LoVo (cell line): Measurements from ENCODE around the gene LTBP1.
"Not testable (repeated sequence)": the region's sequence is repeated elsewhere in the genome, so short reads cannot be mapped to it uniquely, and the experiment has no call there.

ENCODE experiments used
- DNase-seq: peaks from one replicate; pipeline ENCODE4 v3.0.0-alpha.2; 2016; ENCODE audit warnings: low spot score

LTBP1 gene

DNA sequence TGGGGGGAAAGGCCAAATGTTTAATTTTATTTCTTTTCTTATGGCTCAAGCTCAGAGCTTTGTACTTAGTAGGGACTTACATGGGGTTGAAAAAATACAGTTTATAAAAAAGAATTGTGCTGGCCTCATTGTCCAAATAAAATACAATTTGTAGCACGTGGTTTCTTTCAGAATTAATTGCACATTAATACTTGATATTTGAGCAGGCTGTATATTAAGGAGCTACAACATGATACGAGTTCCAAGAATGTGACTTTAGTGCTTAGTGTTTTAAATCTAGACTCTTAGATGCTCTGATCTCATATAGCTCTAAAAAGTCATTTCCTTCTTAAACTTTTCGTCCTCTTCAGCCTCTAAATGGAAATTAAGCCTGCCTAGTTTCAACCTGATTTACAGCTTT is 483.3 kb downstream of the LTBP1 start:
- no peak for DNase-seq

DNA sequence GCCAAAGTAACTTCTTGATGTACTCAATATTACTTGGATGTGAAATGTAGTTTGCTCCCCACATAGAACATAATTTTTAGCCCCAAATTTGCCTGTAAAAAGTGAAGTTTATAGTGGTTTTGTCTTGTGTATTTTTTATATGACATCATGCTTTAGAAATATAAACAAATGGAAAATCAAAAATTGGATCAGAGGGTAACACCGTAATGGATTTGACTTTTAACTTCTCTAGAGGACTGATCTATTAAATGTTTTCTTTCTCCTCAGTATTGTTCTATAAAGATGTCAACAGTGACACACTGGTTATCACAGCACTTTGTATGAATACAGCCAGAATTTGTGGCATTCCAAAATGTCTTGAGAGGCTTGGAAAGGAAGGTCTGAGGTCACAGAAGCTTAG is 484.1 kb downstream of the LTBP1 start:
- DNase-seq = no peak

- DNase-seq = no peak
These were observed 486.1 kb downstream of the LTBP1 start for GRCh38 chr2:33432871-33433270.

DNA sequence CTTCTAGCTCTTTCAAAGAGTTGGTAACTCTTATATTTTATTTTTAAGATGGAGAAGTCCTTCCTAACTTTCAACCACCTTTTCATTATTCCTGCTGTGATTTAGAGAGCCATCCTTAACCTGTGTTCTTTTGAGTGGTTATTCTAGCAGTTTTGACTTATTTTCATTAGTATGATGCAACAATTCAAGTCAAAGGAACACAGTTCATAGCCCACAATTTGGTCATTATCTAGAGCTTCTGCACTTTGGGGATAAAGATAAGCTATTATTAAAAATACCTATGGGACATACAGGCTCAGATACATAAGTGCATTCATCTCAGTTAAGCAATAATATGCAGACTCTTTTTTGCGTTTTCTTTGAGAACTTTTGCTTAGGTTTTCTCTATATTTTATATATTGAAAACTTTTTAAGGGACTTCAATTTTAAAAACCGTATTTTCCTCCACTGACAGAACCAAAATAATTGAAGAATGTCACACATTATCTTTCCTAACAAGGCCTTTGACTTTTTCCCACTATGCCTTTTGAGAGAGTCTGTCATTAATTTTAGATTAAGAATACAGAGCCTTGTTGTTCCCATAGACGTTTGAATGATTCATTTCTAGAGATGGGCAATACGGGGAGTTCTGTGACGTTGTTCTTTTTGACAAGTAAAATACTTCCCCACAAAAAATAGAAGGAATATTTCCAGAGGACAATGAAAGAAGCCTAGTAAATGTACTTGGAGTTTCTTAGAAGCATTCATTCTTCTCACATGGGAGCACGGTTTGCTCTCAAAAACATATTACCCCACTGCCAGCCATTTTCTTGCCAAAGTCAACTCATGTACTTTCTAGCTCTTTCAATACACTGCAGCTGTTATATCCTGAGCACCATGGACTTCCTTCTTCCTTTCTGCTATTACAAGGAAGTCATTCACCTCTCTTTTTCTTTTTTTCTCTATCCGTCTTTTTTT is 486.8 kb downstream of the LTBP1 start:
- no peak for DNase-seq

DNA sequence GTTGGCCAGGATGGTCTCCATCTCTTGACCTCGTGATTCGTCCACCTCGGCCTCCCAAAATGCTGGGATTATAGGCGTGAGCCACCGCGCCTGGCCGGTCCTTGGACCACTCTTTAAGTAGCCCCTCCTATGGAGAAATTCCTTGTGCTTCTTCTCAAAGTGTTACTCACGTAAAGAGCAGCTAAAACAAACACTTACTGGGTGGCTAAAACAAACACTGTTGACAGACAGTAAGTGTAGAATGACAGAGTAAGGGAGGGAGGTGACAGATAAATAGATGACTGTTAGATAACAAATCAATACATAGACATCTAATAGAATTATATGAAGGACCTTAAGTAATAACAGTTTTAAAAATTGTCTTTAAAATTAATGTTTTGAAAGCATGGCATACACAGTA is 488.8 kb downstream of the LTBP1 start:
- no peak for DNase-seq

DNA sequence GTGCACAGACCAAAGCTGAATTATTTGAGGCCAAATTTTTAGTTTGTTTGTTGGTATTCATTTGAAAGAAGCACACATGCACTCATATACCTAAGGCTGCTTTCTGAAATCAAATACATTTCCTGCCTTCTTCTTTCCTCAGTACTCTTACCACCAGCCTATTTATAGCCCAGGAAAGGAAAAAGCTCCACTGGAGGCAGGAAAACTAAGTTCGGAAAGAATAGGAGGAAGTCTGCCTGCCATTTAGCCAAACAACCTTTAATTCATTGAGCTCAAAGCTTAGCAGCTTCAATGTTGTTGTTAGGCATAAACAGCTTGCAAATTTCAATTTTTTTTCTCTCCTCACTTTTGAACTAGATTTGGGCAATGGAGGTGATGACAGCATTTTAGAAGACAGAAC is 489.3 kb downstream of the LTBP1 start:
- DNase-seq = no peak

- no peak for DNase-seq
These were observed 490.5 kb downstream of the LTBP1 start for GRCh38 chr2:33437297-33437696.

- DNase-seq = no peak
These were observed 491.1 kb downstream of the LTBP1 start for GRCh38 chr2:33437815-33438214.

GRCh38 chr2:33441235-33441810 is 494.6 kb downstream of the LTBP1 start:
- DNase-seq = peak; percentile 14

GRCh38 chr2:33442052-33442451 is 495.3 kb downstream of the LTBP1 start:
- DNase-seq = not testable (repeated sequence)

- DNase-seq = no peak
These were observed 495.9 kb downstream of the LTBP1 start for GRCh38 chr2:33442528-33443079.

DNA sequence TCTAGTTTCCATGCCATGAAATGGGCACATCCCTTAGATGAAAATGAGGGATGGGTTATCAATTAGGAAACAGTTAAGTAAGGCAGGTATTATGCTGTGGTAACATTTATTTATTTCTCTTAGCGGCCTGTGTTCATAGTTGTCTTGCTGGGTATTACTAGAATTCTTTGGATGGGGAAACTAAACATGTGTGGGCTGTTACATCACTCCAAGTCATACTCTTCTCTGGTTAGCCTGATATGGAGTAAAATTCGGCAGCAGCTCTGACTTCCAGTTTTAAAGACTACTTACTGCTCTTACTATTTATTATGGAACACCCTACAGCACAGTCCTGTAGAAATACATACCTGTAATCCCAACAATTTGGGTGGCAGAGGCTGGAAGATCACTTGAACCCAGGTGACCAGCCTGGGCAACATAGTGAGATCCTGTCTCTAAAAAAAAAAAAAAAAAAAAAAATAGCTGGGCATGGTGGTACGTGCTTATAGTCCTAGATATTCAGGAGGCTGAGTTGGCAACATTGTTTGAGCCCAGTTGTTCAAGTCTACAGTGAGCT is 496.6 kb downstream of the LTBP1 start:
- no peak for DNase-seq

- DNase-seq = no peak
These were observed 498.2 kb downstream of the LTBP1 start for GRCh38 chr2:33444967-33445366.

DNA sequence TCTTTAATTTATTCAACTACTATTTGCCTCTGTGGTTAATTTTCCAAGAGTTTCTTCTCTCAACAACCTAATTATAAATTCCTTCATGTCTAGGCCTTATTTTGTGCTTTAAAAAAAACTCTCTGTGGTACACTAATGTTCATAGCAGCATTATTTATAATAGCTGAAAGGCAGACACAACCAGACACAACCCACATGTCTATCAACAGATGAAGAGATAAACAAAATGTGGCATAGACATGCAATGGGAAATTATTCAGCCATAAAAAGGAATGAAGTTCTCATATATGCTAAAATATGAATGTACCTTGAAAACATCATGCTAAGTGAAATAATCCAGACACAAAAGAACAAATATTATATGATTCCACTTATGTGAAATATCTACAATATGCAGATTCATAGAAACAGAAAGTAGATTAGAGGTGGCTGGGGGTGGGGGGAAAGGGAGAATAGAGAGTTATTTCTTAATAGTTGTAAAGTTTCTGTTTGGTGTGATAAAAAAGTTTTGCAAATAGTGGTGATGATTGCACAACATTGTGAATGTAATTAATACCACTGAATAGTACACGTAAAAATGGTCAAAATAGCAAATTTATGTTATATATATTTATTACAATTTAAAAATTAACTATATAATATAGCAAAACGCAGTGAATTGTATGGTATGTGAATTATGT is 501.6 kb downstream of the LTBP1 start:
- DNase-seq = no peak
